HG02759 (cell line): ENCODE measurements around the gene MTG1.
"Not testable (repeated sequence)": the region's sequence is repeated elsewhere in the genome, so short reads cannot be mapped to it uniquely, and the experiment has no call there.

Experiments
- ATAC-seq: cut with Tn5 transposase; IDR thresholded peaks from one replicate; pipeline ENCODE4 v1.9.1; 2021; ENCODE audit warnings: mild to moderate bottlenecking, moderate library complexity; ENCODE audit not compliant: unreplicated experiment

The MTG1 gene

GRCh38 chr10:133358162-133358924, 35.6 kb upstream of the MTG1 start:
- ATAC-seq: no peak

GRCh38 chr10:133358925-133359310, 35.0 kb upstream of the MTG1 start:
- no peak for ATAC-seq

- ATAC-seq: no peak
These were observed 34.4 kb upstream of the MTG1 start for GRCh38 chr10:133359554-133359971.

GRCh38 chr10:133359972-133360610, 33.9 kb upstream of the MTG1 start:
- ATAC-seq: no peak

- no peak for ATAC-seq
These were observed 32.7 kb upstream of the MTG1 start for GRCh38 chr10:133361227-133361626.

- no peak for ATAC-seq
These were observed 32.0 kb upstream of the MTG1 start for GRCh38 chr10:133361773-133362441.

GRCh38 chr10:133362846-133363245, 31.1 kb upstream of the MTG1 start:
- ATAC-seq: no peak

- no peak for ATAC-seq
These were observed 29.1 kb upstream of the MTG1 start for GRCh38 chr10:133364645-133365431.

GRCh38 chr10:133365461-133366129, 28.4 kb upstream of the MTG1 start:
- ATAC-seq: no peak

- ATAC-seq: no peak
These were observed 27.9 kb upstream of the MTG1 start for GRCh38 chr10:133366130-133366478.

- ATAC-seq: no peak
These were observed 27.2 kb upstream of the MTG1 start for GRCh38 chr10:133366751-133367150.

- not testable (repeated sequence) for ATAC-seq
These were observed 26.5 kb upstream of the MTG1 start for GRCh38 chr10:133367461-133367860.

GRCh38 chr10:133368153-133368552, 25.8 kb upstream of the MTG1 start:
- no peak for ATAC-seq

- ATAC-seq: no peak
These were observed 23.7 kb upstream of the MTG1 start for GRCh38 chr10:133370030-133370786.

- ATAC-seq: no peak
These were observed 21.4 kb upstream of the MTG1 start for GRCh38 chr10:133372507-133372906.

- peak; percentile 97 for ATAC-seq
These were observed 20.5 kb upstream of the MTG1 start, which contains the start of gene ECHS1 for GRCh38 chr10:133373174-133374090. Gene ECHS1 (minus strand): TSS chr10:133373354. CDS start chr10:133373333, 21 bp downstream.

GRCh38 chr10:133375357-133376115, 18.4 kb upstream of the MTG1 start:
- no peak for ATAC-seq

GRCh38 chr10:133376183-133376582, 17.8 kb upstream of the MTG1 start:
- not testable (repeated sequence) for ATAC-seq
